Spleen (tissue), 7 donors: Measurements from ENCODE around the gene DNM1L.

ENCODE experiments used
- CTCF ChIP-seq, 11 experiments: fragments of 200-600 bp in 7 of 11; fragments of 450-650 bp in 4 of 11; sonication (generic) in 4 of 11; IDR thresholded peaks in 8 of 11; conservative IDR thresholded peaks in 3 of 11; 1 replicate in 7 of 11; 2 replicates in 4 of 11; pipeline versions ENCODE4 v1.4.0 to v1.8.0; 2016 to 2021; ENCODE audit warnings: antibody characterized with exemption in 11 of 11, inconsistent platforms in 4 of 11, mild to moderate bottlenecking in 1 of 11
- POLR2A ChIP-seq, 3 donors: fragments of 450-650 bp; IDR thresholded peaks; one replicate each; pipeline ENCODE4 v1.5.1; 2017; ENCODE audit warnings: antibody characterized with exemption in 3 of 3, mild to moderate bottlenecking in 1 of 3
- POLR2AphosphoS5 ChIP-seq, 3 donors: sonication (generic); formaldehyde crosslinking; IDR thresholded peaks; one replicate each; pipeline ENCODE4 v1.5.1; 2017; ENCODE audit warnings: antibody characterized with exemption in 3 of 3
- donor health status: DM: no; HTN: no; CAD: no; lungs with moderate emphysema.
- donor health status: DM: no; HTN: no; CAD: no.
- donor health status: DM: no; HTN: no; CAD: no.

- TF ChIP-seq POLR2A (IDR thresholded peaks at IDR 0.05), result peak; percentile 53 to 77 (median 69)
- TF ChIP-seq CTCF (IDR thresholded peaks at IDR 0.05 in 8 of 11, conservative IDR thresholded peaks at IDR 0.05 in 3 of 11), result peak in 10 of 11 experiments; percentile 18 to 69 (median 48)
- TF ChIP-seq POLR2AphosphoS5 (IDR thresholded peaks at IDR 0.05), result peak; percentile 89 to 96 (median 92)
These were observed at the start of gene DNM1L for GRCh38 chr12:32679091-32679919.
